Superior temporal gyrus (tissue), 1 donor: ENCODE results near the gene CAPN15.
"Not testable (repeated sequence)": the region's sequence is repeated elsewhere in the genome, so short reads cannot be mapped to it uniquely, and the experiment has no call there.

Experiments used
- DNase-seq: peaks from one replicate; pipeline ENCODE4 v3.0.0-alpha.2; 2016; ENCODE audit errors: extremely low spot score

Gene CAPN15

GRCh38 chr16:591892-592517 is 64.5 kb downstream of the CAPN15 start:
- DNase-seq, result no peak

DNA sequence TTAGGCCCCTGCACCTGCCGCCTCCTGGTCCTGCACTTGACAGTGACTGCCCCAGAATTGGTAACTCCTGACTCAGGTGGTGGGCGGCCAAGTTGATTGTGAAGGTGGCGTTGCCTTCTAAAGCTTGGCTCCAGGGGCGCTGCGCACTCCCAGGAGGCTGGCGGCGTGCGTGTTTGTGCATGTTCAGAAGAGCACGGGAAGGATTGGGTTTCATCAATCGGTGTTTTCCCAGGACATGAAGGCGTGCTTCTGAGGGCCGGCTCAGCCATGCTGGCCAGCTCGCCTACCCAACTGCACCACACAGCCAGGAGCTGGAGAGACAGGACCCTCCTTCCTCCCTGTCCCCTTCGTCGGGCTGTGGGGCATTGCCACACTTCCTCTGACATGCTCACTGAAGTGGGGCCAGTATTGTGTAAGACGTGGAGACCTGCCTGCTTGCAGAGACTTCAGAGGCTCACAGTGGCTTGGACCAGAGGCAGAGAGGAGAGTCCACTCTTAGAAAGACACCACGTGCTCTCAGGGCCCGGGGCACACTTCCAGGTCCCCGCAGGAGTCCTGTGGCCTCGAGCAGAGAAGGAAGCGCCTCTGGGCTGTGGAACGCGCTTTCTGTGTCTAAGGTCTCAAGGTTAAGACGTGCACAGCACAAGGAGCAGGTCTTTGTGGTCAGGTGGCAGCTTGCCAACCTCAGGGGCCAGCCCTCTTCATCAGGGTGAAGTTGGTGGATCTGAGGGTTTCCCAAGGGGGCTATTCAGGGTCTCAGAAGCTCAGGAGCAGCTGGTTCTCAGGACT is 65.2 kb downstream of the CAPN15 start:
- DNase-seq, result no peak

DNA sequence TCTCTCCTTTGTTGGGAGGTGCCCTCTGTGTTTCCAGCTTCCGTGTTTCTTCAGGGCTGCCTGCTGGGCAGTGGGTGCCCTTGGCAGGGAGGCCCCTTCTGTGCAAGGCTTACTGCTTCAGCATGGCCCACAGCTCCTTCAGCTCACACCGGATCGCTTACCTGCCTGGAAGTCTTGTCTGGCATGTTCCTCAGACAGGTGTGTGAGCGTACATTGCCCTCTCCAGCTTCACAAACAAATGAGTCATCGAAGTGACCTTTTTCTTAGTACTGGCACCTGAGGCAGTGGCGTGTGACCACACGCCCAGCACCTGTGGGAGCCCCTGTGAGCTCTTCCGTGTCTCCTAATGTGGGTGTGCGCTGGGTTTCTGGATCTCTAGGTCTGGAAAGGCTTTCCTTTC is 65.9 kb downstream of the CAPN15 start:
- DNase-seq, result no peak

- DNase-seq, result no peak
Measured at GRCh38 chr16:593807-594206, 66.3 kb downstream of the CAPN15 start.

GRCh38 chr16:595094-595528 is 67.6 kb downstream of the CAPN15 start:
- no peak for DNase-seq

DNA sequence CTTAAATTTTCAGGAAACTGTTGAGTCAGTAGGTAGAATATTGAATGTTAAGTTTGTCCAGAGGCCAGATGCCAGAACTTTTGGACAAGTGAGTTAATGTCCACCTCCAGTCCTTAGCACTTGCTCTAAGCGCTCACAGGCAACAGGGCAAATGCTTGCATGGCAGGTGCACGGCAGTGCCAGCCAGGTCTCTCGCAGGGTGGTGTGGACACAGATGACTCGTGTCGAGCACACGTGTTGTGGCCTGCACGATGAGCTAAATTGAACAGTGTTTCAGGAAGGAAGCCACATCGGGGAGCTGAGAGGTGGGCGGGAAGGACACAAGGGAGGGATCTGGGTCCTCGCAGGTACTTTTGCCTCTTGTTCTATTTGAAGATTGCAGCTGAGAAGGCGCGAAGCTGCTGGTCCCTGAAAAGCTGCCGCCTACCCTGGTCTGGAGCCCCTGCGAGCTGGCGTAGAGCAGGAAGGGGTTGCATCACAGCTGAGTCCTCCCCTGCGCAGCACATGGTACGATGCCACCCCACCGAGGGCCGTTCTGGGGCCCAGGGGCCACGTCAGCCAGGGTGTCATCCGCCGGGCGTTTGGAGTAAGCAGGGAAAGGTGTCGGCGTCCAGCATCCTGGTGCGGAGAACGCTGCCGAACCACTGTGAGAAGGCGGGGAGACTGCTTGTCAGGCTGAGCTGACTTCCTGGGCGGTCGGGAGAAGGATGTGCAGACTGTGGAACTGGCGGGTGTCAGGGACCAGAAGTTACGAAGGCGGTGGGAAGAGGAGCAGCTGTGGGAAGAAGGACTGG is 68.6 kb downstream of the CAPN15 start:
- DNase-seq, result no peak

GRCh38 chr16:596736-597060 is 69.2 kb downstream of the CAPN15 start:
- no peak for DNase-seq

DNA sequence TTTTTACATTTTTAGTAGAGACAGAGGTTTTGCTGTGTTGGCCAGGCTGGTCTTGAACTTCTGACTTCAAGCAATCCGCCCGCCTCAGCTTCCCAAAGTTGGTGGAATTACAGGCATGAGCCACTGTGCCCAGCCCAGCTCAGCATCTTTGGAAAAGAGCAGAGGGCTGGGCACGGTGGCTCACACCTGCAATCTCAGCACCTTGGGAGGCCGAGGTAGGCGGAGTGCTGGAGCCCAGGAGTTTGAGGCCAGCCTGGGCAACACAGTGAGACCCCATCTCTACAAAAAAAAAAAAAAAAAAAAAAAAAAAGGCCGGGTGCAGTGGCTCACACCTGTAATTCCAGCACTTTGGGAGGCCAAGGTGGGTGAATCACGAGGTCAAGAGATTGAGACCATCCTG is 70.1 kb downstream of the CAPN15 start:
- DNase-seq, result not testable (repeated sequence)

DNA sequence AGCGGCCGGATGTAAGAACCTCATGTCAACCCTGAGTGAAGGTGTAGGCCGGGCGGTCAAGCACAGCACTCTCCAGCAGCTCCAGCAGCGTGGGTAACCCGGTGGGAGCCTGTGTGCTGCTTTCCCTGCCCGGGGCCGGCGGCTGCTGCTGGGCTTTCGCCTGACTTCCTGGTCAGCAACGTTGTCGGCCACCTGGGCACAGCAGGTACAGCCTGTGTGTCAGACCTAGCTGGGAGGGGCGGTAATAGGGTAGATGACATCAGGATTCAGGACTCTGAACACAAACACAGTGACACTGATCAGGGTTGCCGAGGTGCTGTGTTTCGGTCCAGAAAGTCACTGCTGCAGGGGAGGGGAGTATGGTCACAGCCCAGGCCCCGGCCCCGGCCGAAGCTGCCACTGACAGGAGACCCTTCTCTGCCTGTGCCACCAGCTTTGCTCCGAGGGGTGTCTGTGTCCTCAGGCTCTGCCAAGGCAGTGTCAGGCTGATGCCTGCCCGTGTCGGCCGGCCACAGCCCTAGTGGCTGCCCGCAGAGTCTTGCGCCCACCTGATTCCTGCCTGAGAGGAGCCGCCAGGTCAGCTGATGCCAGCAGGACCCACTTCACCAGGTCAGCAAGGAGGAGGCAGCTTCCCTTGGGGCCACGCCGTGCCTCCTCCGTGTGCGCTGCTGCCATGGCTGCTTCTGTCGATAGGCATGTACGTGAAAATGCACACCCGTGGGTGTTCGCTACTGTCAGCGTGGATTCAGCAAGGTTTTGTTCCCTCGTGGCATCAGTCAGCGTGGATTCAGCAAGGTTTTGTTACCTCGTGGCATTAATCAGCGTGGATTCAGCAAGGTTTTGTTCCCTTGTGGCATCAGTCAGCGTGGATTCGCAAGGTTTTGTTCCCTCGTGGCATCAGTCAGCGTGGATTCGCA is 71.6 kb downstream of the CAPN15 start:
- no peak for DNase-seq

DNA sequence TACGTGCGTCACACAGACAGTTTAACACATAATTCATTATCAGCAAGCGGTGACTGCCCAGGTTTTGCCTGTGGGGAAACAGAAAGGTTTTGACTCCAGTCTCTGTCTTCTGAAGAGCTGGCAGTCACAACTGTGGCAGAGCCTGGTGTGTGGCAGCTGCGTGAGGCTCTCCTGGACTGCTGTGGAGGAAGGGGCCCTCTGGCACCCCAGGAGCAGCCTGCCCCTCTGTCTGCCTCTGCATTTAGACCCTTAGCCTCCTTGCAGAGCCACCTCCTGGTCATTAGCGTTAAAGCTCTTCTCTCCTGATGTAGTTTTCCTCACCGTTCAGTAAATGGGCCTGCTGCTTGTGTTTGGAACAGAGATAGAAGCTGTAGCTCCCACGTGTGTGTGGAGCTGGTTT is 73.3 kb downstream of the CAPN15 start:
- DNase-seq, result no peak

DNA sequence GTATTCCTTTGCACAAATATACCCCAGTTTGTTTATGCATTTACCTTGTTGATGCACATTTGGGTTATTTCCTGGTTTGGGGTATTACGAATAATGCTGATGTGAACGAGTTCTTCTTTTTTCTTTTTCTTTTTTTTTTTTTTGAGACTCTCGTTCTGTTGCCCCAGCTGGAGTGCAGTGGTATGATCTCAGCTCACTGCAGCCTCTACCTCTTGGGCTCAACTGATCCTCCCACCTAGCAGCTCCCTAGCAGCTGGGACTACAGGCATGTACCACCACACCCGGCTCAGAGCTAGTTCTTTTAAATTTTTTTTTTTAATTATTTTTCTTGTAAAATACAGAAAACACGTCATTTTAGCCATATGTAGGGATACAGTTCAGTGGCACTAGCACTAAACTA is 76.4 kb downstream of the CAPN15 start:
- no peak for DNase-seq
